K562 (cell line): ENCODE results near the gene GLRA3. TPM values are rescaled to one million over a fixed set of nuclear protein-coding genes. Genes with fewer than 3 reads are reported as not detected.

Source experiments
- ATF7 ChIP-seq: fragments of 450-650 bp; IDR thresholded peaks from 2 replicates; pipeline ENCODE4 v1.7.1; 2014; ENCODE audit warnings: mild to moderate bottlenecking, moderate library complexity
- CTBP1 ChIP-seq: fragments of 450-650 bp; IDR thresholded peaks from 2 replicates; pipeline ENCODE4 v1.6.1; 2016; ENCODE audit warnings: borderline replicate concordance
- HDAC3 ChIP-seq: fragments of 450-650 bp; IDR thresholded peaks from 2 replicates; pipeline ENCODE4 v1.6.1; 2018; ENCODE audit warnings: borderline replicate concordance, mild to moderate bottlenecking, moderate library complexity; ENCODE audit not compliant: partially characterized antibody
- MBD2 ChIP-seq: sonication (generic); IDR thresholded peaks from 2 replicates; pipeline ENCODE4 v1.6.1; 2016; ENCODE audit warnings: low read depth, borderline replicate concordance
- ZNF175 ChIP-seq: fragments of 200-800 bp; sonication (Bioruptor generic); IDR thresholded peaks from 2 replicates; pipeline ENCODE4 v1.6.1; 2016; ENCODE audit warnings: low read depth, mild to moderate bottlenecking, missing genetic modification characterization, missing compliant biosample characterization
- polyA plus RNA-seq, 8 experiments: library from polyadenylated mRNA; depleted of rRNA in 4 of 8; stranded (reverse) in 5 of 8; unstranded in 3 of 8; fragments of >200 nt; fragmentation: Nextera tagmentation in 2 of 8; fragmentation: Illumina TruSeq in 1 of 8; extraction: Ambion mirVana in 2 of 8; extraction: Trizol in 1 of 8; gene quantifications; 2 replicates each; pipeline versions ENCODE4 v1.2.1 to v1.2.3, GENCODE V29; 2011 to 2014; ENCODE audit warnings: inconsistent platforms in 1 of 8, missing spikeins in 1 of 8
- total RNA-seq, 7 experiments: library from RNA; depleted of rRNA in 6 of 7; stranded (reverse); fragments of >200 nt in 6 of 7; fragmentation: Illumina TruSeq in 2 of 7; extraction: Trizol in 2 of 7; gene quantifications; 2 replicates each; pipeline versions ENCODE4 v1.2.1 to v1.2.3, GENCODE V29; 2011 to 2021; ENCODE audit warnings: low replicate concordance in 1 of 7
- TF ChIP-seq, protein P1 (sequence below), 2 experiments: fragments of 450-650 bp in 1 of 2; sonication (generic) in 1 of 2; formaldehyde crosslinking in 1 of 2; IDR thresholded peaks; 2 replicates each; pipeline versions ENCODE4 v1.7.1 to v1.9.0; 2016 to 2022; ENCODE audit warnings: inconsistent platforms in 1 of 2, mild to moderate bottlenecking in 1 of 2, missing genetic modification reagents in 1 of 2
- TF ChIP-seq, protein P2 (sequence below): sonication (generic); formaldehyde crosslinking; IDR thresholded peaks from 2 replicates; pipeline ENCODE4 v1.8.1; 2022; ENCODE audit warnings: missing genetic modification reagents
- TF ChIP-seq, protein P3 (sequence below), 2 experiments: fragments of 450-650 bp; conservative IDR thresholded peaks; 2 replicates each; pipeline ENCODE4 v1.6.1; 2017; ENCODE audit warnings: mild to moderate bottlenecking in 2 of 2, moderate library complexity in 2 of 2
- TF ChIP-seq, protein P4 (sequence below): fragments of 250-450 bp; sonication (Bioruptor Pico); IDR thresholded peaks from 2 replicates; pipeline ENCODE4 v1.5.0; 2021; ENCODE audit warnings: mild to moderate bottlenecking, moderate library complexity

Gene GLRA3
- total and polyA plus RNA-seq, 9 of the 15 experiments (the other 6 are each of a cell fraction or from before 2014, with no cell fraction given) = 0.06 to 0.14 (median 0.08) TPM; not detected in 2

DNA sequence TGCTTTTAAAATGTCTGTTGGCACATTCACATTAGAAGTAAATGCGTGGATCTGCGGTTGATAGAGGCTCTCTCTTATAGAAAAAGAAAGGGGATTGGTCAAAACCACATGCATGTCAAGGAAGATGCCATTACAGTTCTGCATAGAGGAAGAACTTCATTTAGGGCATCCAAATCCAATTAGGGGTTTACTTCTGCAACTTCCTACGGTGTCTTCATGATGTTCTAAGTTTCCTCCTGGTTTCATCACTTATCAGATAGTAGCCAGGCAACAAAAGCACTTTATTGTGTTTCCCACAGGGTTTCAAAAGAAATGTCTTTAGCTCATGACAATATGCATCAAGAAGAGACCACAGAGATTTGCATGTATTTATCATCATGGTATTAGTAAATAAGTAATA is 170.8 kb downstream of the GLRA3 start (continued):
- TF ChIP-seq, protein P1, sequence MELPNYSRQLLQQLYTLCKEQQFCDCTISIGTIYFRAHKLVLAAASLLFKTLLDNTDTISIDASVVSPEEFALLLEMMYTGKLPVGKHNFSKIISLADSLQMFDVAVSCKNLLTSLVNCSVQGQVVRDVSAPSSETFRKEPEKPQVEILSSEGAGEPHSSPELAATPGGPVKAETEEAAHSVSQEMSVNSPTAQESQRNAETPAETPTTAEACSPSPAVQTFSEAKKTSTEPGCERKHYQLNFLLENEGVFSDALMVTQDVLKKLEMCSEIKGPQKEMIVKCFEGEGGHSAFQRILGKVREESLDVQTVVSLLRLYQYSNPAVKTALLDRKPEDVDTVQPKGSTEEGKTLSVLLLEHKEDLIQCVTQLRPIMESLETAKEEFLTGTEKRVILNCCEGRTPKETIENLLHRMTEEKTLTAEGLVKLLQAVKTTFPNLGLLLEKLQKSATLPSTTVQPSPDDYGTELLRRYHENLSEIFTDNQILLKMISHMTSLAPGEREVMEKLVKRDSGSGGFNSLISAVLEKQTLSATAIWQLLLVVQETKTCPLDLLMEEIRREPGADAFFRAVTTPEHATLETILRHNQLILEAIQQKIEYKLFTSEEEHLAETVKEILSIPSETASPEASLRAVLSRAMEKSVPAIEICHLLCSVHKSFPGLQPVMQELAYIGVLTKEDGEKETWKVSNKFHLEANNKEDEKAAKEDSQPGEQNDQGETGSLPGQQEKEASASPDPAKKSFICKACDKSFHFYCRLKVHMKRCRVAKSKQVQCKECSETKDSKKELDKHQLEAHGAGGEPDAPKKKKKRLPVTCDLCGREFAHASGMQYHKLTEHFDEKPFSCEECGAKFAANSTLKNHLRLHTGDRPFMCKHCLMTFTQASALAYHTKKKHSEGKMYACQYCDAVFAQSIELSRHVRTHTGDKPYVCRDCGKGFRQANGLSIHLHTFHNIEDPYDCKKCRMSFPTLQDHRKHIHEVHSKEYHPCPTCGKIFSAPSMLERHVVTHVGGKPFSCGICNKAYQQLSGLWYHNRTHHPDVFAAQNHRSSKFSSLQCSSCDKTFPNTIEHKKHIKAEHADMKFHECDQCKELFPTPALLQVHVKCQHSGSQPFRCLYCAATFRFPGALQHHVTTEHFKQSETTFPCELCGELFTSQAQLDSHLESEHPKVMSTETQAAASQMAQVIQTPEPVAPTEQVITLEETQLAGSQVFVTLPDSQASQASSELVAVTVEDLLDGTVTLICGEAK (IDR thresholded peaks at IDR 0.05) = no peak
- TF ChIP-seq, protein P1 (CRISPR knock-in tag; IDR thresholded peaks at IDR 0.05) = no peak
- peak; percentile 72; the same call in 1 of the 2 replicates for TF ChIP-seq ZNF175 (CRISPR knock-in tag)
- TF ChIP-seq HDAC3 = peak; percentile 25
- TF ChIP-seq, protein P2, sequence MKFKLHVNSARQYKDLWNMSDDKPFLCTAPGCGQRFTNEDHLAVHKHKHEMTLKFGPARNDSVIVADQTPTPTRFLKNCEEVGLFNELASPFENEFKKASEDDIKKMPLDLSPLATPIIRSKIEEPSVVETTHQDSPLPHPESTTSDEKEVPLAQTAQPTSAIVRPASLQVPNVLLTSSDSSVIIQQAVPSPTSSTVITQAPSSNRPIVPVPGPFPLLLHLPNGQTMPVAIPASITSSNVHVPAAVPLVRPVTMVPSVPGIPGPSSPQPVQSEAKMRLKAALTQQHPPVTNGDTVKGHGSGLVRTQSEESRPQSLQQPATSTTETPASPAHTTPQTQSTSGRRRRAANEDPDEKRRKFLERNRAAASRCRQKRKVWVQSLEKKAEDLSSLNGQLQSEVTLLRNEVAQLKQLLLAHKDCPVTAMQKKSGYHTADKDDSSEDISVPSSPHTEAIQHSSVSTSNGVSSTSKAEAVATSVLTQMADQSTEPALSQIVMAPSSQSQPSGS (CRISPR knock-in tag) = no peak
- TF ChIP-seq ATF7 = peak; percentile 67; the same call in 1 of the 2 replicates
- TF ChIP-seq, protein P3, sequence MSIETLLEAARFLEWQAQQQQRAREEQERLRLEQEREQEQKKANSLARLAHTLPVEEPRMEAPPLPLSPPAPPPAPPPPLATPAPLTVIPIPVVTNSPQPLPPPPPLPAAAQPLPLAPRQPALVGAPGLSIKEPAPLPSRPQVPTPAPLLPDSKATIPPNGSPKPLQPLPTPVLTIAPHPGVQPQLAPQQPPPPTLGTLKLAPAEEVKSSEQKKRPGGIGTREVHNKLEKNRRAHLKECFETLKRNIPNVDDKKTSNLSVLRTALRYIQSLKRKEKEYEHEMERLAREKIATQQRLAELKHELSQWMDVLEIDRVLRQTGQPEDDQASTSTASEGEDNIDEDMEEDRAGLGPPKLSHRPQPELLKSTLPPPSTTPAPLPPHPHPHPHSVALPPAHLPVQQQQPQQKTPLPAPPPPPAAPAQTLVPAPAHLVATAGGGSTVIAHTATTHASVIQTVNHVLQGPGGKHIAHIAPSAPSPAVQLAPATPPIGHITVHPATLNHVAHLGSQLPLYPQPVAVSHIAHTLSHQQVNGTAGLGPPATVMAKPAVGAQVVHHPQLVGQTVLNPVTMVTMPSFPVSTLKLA (conservative IDR thresholded peaks at IDR 0.05) = no peak
- TF ChIP-seq MBD2 = no peak
- TF ChIP-seq, protein P4, sequence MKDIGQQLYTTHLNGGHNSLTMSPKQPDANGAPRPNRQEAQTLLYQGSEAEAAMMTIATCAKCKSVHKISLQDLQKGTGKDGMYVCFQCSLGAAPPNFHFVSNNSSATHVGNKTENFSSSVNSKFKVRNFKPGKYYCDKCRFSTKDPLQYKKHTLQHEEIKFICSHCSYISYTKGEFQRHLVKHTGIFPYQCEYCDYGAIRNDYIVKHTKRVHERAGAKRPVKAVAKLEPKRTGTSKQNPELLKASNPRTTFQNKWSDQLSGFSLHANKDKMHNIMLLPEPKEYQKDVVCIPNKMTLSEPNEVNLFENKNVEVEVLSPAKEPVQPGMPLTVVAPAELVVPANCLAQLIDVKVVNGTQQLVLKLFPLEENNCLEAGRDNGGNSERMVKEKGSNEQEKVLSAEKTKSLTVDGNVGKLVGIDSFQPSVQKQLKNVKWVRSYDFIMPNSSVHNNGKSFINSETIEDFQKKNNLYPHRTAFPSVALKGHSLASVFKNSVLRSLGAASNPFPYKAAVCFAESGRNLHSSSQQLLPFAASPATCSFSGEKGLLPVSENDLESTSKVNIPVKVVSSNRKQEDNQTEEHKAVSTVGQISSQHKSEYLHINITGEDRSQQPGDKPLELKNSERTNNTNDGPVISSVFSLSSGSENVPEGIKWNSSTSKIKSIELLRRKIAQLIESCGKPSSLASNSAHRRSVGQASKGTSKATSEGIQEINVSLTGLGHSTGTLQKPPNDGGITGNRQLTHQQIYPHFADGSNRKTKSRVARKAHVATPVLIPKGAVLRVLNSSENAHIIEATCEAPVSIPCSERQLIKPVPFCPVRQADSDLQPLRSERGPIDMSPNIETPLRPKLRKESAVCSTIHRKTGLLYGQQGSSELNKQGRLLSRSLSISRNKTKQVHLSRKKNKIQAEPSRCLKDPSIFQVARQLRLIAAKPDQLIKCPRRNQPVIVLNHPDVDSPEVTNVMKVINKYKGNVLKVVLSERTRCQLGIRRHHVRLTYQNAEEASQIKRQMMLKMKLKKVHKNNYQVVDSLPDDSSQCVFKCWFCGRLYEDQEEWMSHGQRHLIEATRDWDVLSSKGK (CRISPR knock-in tag) = no peak
- TF ChIP-seq CTBP1 = peak; percentile 92
